PFSK-1 (cell line): ENCODE data around the gene RSF1.

Source experiments
- FOXP2 ChIP-seq: optimal IDR thresholded peaks from 2 replicates; pipeline ENCODE3; 2011; ENCODE audit warnings: borderline replicate concordance, control low read depth, inconsistent platforms; ENCODE audit not compliant: insufficient read depth; ENCODE audit errors: extremely low read length, extremely low read depth
- POLR2AphosphoS5 ChIP-seq: IDR thresholded peaks from 2 replicates; pipeline ENCODE4 v1.6.1; 2012; ENCODE audit warnings: low read depth, mild to moderate bottlenecking, control low read depth, low read length, moderate library complexity
- SIN3A ChIP-seq: IDR thresholded peaks from 2 replicates; pipeline ENCODE4 v1.6.1; 2012; ENCODE audit warnings: mild to moderate bottlenecking, low read length, moderate library complexity, borderline replicate concordance; ENCODE audit not compliant: insufficient read depth
- TAF1 ChIP-seq: IDR thresholded peaks from 2 replicates; pipeline ENCODE4 v1.6.1; 2012; ENCODE audit warnings: low read length, control low read depth, borderline replicate concordance; ENCODE audit not compliant: insufficient read depth
- TF ChIP-seq, protein P1 (sequence below), 2 experiments: IDR thresholded peaks; 2 replicates each; pipeline versions ENCODE4 v1.6.1 to v1.8.0; 2011 to 2012; ENCODE audit warnings: low read depth in 2 of 2, low read length in 2 of 2, control low read depth in 1 of 2, inconsistent platforms in 1 of 2, mild to moderate bottlenecking in 1 of 2, moderate library complexity in 1 of 2; ENCODE audit not compliant: insufficient read depth in 1 of 2

Gene RSF1

DNA sequence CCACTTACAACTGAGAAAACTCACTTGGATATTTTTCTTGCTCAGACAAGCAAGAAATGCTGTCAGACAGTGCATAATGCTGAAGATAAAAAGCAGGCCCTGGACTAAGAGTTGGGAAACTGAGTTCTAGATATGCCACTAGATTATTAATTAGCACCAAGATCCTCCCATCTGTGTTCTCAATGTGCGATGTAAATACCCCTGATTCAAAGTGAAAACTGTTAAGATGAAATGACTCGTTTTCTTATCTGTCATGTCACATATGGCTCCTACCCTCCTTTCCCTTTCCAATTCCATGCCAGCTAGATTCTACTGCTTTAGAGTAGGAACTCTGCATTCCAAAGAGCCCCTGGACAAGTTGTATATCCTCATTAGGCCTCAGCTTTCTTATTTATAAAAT lies 94.0 kb downstream of the RSF1 start:
- TF ChIP-seq POLR2AphosphoS5, result no peak
- TF ChIP-seq SIN3A, result no peak
- TF ChIP-seq FOXP2, result no peak
- TF ChIP-seq TAF1, result no peak
- TF ChIP-seq, protein P1, sequence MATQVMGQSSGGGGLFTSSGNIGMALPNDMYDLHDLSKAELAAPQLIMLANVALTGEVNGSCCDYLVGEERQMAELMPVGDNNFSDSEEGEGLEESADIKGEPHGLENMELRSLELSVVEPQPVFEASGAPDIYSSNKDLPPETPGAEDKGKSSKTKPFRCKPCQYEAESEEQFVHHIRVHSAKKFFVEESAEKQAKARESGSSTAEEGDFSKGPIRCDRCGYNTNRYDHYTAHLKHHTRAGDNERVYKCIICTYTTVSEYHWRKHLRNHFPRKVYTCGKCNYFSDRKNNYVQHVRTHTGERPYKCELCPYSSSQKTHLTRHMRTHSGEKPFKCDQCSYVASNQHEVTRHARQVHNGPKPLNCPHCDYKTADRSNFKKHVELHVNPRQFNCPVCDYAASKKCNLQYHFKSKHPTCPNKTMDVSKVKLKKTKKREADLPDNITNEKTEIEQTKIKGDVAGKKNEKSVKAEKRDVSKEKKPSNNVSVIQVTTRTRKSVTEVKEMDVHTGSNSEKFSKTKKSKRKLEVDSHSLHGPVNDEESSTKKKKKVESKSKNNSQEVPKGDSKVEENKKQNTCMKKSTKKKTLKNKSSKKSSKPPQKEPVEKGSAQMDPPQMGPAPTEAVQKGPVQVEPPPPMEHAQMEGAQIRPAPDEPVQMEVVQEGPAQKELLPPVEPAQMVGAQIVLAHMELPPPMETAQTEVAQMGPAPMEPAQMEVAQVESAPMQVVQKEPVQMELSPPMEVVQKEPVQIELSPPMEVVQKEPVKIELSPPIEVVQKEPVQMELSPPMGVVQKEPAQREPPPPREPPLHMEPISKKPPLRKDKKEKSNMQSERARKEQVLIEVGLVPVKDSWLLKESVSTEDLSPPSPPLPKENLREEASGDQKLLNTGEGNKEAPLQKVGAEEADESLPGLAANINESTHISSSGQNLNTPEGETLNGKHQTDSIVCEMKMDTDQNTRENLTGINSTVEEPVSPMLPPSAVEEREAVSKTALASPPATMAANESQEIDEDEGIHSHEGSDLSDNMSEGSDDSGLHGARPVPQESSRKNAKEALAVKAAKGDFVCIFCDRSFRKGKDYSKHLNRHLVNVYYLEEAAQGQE (IDR thresholded peaks at IDR 0.05; ENCODE audit: insufficient read depth in 1 of 2, low read depth in 2 of 2, low read length in 2 of 2), result no peak

DNA sequence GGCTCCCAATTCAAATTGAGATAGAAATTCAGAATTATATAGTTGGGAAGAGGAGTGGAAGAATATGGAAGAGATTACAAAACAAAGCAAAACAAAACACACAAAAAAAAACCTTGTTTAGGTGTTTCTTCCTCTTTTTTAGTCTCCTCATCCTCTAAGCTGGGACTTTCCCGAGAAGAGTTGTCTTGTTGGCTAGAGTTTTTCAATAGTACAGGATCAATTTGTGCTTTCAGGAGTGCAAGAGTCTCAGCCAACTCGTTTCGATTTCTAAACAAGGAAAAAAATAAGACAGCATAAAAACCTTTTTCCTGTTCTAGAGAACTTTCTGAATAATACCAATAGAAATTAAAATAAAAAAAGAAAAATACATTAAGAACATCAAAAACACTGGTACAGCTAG lies 95.1 kb downstream of the RSF1 start:
- TF ChIP-seq TAF1 (no peak), SIN3A (no peak), POLR2AphosphoS5 (no peak), FOXP2 (no peak)
- TF ChIP-seq, protein P1 (IDR thresholded peaks at IDR 0.05; ENCODE audit: insufficient read depth in 1 of 2, low read depth in 2 of 2, low read length in 2 of 2), result no peak

DNA sequence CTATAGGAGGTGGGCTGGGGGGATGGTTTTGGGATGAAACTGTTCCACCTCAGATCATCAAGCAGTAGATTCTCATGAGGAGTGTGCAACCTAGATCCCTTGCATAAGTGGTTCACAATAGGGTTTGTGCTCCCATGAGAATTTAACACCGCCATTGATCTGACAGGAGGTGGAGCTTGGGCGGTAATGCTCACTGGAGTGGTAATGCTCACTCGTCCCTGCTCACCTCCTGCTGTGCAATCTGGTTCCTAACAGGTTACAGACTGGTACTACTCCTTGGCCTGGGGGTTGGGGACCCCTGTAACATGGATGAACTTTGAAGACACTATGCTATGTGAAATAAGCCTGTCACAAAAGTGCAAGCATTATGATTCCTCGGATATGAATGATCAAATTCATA lies 95.9 kb downstream of the RSF1 start:
- TF ChIP-seq SIN3A (no peak), POLR2AphosphoS5 (no peak), TAF1 (no peak), FOXP2 (no peak)
- TF ChIP-seq, protein P1 (IDR thresholded peaks at IDR 0.05; ENCODE audit: insufficient read depth in 1 of 2, low read depth in 2 of 2, low read length in 2 of 2), result no peak

DNA sequence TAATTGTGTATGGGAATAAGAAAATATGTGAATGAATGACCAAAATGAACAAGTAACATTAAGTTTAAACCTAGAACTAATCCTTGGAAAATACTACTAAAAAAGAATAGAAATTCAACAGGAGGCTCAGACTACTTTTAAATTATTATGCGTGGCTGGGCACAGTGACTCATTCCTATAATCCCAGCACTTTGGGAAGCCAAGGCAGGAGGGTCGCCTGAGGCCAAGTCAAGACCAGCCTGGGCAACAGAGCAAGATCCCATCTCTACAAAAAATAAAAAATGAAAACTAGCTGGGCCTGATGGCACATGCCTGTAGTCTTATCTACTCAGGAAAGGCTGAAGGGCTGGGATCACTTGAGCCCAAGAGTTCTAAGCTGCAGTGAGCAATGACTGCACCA lies 97.5 kb downstream of the RSF1 start:
- no peak for TF ChIP-seq TAF1
- TF ChIP-seq FOXP2, result no peak
- TF ChIP-seq SIN3A, result no peak
- TF ChIP-seq, protein P1 (IDR thresholded peaks at IDR 0.05; ENCODE audit: insufficient read depth in 1 of 2, low read depth in 2 of 2, low read length in 2 of 2), result no peak
- TF ChIP-seq POLR2AphosphoS5, result no peak

DNA sequence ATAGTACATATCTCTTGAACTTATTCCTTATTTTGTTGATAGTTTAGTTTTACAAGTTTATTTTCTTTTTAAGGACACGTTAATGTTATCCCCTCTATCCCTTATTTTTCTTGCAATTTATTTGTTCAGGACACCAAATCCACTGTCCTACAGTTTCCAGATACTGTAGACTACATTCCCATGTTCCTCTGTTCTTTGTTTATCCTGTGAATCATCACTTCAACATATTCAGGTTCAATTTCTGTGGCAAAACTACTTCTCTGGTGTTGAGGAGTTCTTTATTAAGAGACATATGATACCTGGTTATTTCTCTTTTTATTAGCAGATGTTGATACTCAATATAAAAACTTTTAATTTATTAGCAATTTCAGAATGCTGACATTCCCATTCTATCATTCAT lies 110.2 kb downstream of the RSF1 start:
- no peak for TF ChIP-seq POLR2AphosphoS5
- TF ChIP-seq FOXP2, result no peak
- no peak for TF ChIP-seq TAF1
- TF ChIP-seq SIN3A, result no peak
- TF ChIP-seq, protein P1 (IDR thresholded peaks at IDR 0.05; ENCODE audit: insufficient read depth in 1 of 2, low read depth in 2 of 2, low read length in 2 of 2), result no peak
